ENCODE data around the gene VWCE.

DNA sequence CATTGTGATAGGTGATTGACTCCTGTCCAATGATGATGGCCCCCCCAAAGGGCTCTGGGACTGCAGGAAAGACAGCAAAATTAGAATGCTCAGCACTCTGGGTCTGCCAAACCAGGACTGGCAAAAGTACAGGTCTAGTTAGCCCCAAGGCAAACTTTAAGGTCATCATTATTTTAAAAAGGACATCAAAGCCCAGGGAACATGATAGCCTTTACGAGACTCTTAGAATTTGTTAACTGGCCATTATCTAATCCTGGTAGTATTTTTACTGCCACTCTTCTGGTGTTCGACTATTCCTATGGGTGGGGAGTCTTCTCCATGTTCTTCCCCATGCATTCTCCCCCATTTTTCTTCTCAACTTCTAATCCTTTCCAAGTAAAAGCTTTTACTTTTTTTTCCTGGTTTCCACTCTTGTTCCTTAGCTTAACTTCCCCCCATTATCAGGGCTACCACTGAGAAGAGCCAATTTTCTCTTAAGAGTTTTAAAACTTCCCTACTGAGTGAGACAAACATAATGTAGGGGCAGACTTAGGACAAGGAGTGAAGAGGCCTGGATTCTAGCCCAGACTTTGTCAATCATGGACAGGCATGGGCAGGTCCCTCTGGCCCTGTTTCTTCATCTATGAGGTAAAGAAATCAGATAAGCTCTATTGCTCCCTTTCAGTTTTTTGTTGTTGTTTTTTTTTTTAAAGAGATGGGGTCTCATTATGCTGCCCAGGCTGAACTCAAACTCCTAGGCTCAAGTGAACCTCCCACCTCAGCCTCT lies 30.7 kb upstream of the VWCE start:
- TF ChIP-seq, protein P1, sequence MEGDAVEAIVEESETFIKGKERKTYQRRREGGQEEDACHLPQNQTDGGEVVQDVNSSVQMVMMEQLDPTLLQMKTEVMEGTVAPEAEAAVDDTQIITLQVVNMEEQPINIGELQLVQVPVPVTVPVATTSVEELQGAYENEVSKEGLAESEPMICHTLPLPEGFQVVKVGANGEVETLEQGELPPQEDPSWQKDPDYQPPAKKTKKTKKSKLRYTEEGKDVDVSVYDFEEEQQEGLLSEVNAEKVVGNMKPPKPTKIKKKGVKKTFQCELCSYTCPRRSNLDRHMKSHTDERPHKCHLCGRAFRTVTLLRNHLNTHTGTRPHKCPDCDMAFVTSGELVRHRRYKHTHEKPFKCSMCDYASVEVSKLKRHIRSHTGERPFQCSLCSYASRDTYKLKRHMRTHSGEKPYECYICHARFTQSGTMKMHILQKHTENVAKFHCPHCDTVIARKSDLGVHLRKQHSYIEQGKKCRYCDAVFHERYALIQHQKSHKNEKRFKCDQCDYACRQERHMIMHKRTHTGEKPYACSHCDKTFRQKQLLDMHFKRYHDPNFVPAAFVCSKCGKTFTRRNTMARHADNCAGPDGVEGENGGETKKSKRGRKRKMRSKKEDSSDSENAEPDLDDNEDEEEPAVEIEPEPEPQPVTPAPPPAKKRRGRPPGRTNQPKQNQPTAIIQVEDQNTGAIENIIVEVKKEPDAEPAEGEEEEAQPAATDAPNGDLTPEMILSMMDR (IDR thresholded peaks at IDR 0.05 in 2 of 3, conservative IDR thresholded peaks at IDR 0.05 in 1 of 3; ENCODE audit: control insufficient read depth in 2 of 3, extremely low read depth in 1 of 3, insufficient read depth in 1 of 3, low read depth in 3 of 3, low read length in 3 of 3), result no peak
- TF ChIP-seq JUND (IDR thresholded peaks at IDR 0.05; ENCODE audit: low read depth, low read length) (no peak), FOXM1 (IDR thresholded peaks at IDR 0.05; ENCODE audit: low read depth, low read length) (no peak)
